ENCODE results near the gene SFTPB.
"Not testable (repeated sequence)": the region's sequence is repeated elsewhere in the genome, so short reads cannot be mapped to it uniquely, and the experiment has no call there.

The SFTPB gene

DNA sequence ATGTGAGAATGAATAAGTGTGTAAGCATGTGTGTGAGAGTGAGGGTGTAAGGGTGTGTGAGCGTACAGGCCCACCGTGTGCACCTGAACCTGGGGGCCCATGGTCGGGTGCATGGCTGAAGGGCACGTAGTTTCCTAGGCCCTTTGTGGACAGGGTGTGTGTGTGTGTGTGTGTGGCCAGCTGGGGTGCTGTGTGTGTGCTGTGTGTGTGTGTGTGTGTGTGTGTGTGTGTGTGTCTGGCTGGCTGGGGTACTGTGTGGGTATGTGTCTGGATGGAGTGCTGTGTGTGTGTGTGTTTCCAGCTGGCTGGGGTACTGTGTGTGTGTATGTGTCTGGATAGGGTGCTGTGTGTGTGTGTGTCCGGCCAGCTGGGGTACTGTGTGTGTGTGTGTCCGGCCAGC, 2.0 kb downstream of the SFTPB start:
- H3K36me3 ChIP-seq (ENCODE audit: insufficient read depth, low read length): no peaks in the 10 kb centered on the region
- no peaks in the 10 kb centered on the region for H3K9me3 ChIP-seq (ENCODE audit: low read length)
- H3K4me3 ChIP-seq (ENCODE audit: low read length): no peak overlapping the region
- H3K27me3 ChIP-seq (ENCODE audit: insufficient read depth, low read length): no peaks in the 10 kb centered on the region
- no peak overlapping the region for H2AFZ ChIP-seq (ENCODE audit: low read depth, low read length)
- no peaks in the 10 kb centered on the region for H3K4me1 ChIP-seq (ENCODE audit: insufficient read depth, low read length)

DNA sequence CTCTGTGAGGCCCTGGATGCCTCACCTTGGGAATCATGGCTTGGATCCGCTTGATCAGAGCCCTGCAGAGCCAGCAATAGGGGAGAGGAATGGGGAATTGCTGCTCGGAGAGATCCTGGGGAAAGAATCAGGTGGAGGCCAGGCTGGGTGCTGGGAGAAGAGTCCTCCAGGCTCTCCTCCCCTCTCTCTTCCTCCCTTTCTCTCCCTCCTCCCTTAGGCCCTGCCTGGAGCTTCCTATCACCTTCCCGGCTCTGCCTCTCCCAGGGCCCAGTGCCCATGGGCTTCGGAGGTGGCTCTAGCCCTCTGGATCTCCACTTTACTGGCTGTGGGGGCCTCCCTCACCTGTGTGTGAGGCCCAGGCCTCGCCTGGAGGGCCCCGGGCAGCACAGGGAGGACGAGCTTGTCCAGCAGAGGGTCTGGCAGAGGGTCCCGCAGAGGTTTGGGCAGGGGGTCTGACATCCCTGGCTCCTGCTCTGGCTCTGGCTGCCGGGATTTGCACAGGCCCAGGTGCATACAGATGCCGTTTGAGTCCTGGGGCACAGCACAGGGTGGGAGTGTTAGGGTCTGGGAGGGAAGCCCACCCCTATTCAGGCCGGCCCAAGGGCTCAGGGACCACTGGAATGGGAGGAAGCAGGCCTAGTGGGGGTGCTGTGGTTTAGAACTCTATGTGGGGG, 2.6 kb downstream of the SFTPB start:
- Histone ChIP-seq H3K36me3 (ENCODE audit: insufficient read depth, low read length) (no peaks in the 10 kb centered on the region), H3K4me1 (ENCODE audit: insufficient read depth, low read length) (no peaks in the 10 kb centered on the region), H3K9me3 (ENCODE audit: low read length) (no peaks in the 10 kb centered on the region), H3K4me3 (ENCODE audit: low read length) (no peak overlapping the region), H3K27me3 (ENCODE audit: insufficient read depth, low read length) (no peaks in the 10 kb centered on the region), H2AFZ (ENCODE audit: low read depth, low read length) (no peak overlapping the region)

DNA sequence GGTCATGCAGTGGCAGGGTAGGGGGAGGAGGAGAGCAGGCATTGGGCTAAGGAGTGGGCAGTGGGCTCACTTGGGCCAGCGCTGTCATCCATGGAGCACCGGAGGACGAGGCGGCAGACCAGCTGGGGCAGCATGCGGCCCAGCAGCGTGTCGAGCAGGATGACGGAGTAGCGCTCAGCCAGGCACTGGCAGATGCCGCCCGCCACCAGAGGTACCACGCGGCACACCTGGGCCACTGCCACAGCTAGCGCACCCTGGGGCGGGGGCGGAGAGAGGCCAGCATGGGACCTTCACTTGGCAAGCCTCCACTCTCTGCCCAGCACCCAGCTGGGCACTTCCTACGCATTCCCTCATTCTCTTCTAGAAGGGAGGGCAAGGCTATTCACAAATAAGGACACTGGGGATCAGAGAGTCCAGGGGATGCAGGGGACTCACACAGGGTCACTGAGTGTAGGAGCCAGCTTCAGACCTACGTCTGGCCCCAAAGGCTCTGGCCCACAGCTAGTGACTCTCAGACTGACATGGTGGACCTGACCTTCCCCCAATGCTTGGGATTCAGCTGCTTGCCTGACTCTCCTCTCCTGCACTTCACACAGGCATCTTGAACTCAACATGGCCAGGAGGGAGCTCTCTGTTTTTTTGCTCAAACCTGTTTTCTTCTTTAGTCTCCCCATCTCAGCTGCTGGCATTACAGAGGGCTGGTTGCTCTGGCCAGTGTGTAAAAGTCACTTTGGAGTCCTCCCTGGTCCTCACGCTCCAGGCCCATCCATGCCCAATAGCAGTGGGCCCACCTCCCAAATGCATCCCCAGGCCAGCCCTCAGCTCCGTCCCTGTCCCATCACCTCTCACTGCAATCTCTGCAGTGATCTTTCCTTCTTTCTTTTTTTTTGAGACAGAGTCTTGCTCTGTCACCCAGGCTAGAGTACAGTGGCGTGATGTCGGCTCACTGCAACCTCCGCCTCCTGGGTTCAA, 4.1 kb downstream of the SFTPB start:
- no peak overlapping the region for H2AFZ ChIP-seq (ENCODE audit: low read depth, low read length)
- no peaks in the 10 kb centered on the region for H3K36me3 ChIP-seq (ENCODE audit: insufficient read depth, low read length)
- H3K4me1 ChIP-seq (ENCODE audit: insufficient read depth, low read length): no peaks in the 10 kb centered on the region
- no peaks in the 10 kb centered on the region for H3K9me3 ChIP-seq (ENCODE audit: low read length)
- no peaks in the 10 kb centered on the region for H3K27me3 ChIP-seq (ENCODE audit: insufficient read depth, low read length)
- no peak overlapping the region for H3K4me3 ChIP-seq (ENCODE audit: low read length)

DNA sequence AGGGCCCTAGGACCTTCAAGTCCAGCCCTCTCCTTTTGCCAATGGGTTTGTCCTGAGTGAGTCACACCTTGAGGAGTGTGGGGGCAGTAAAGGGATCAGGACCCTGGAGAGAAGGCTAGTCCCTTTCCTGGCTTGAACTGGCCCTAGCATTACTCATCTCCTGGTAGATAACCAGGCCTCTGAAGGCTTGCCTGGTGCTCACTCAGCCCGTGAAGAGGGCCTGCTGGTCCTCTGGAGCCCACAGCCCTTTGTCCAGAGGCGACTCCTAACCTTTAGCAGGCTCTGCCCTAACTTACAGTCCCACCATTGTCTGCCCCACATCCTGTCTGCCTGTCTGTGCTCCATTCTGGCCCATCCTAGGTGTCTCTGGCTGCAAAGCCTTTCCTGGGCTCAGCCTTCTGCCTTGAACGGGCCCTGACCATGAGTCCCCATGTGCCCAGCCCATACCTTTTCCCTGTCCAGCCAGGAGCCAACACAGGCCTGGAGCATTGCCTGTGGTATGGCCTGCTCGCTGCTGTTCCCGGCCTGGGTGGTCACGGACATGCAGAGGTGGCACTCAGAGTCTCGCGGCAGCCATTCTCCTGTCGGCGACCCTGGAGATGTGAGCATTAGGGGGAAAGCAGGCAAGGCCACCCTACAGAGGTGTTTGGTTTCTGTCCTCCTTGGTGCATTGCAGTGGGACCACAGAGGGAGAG, 5.0 kb downstream of the SFTPB start:
- H3K27me3 ChIP-seq (ENCODE audit: insufficient read depth, low read length): no peaks in the 10 kb centered on the region
- no peak overlapping the region for H2AFZ ChIP-seq (ENCODE audit: low read depth, low read length)
- H3K4me3 ChIP-seq (ENCODE audit: low read length): no peak overlapping the region
- no peaks in the 10 kb centered on the region for H3K9me3 ChIP-seq (ENCODE audit: low read length)
- H3K4me1 ChIP-seq (ENCODE audit: insufficient read depth, low read length): no peaks in the 10 kb centered on the region
- peaks cover 4% of the 10 kb centered on the region for H3K36me3 ChIP-seq (ENCODE audit: insufficient read depth, low read length)

DNA sequence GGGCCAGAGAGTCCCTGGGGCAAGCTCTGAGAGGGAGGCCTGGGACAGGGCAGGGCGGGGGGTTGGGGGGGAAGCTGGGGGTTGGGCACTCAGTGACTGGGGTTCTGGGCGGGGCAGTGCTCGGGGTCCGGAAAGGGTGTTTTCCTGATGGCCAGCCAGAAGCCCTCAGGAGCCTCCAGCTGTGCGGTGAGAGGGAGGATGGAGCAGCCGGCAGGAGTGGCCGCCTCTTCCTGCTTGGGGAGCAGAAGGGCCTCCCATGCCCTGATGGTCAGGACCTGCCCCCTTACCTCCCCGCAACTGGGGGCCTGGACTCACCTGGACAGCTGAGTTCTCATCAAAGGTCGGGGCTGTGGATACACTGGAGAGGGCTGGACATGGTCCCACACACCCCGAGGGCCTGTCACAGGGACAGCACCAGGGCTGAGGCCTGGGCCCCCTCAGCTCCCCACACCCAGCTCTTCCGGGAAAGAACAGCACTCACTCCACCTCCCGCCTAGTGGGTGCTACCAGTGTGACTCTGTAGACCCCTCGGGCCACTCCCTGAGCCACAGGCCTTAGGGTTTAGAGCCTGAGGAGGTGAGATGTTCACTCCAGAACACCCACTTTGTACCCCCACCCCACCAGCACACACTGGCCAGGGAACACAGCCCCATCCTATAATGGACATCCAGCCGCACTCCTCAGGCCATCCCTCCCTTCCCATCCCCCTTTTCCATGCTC, 6.7 kb downstream of the SFTPB start:
- no peaks in the 10 kb centered on the region for H3K27me3 ChIP-seq (ENCODE audit: insufficient read depth, low read length)
- no peak overlapping the region for H3K4me3 ChIP-seq (ENCODE audit: low read length)
- H2AFZ ChIP-seq (ENCODE audit: low read depth, low read length): no peak overlapping the region
- H3K36me3 ChIP-seq (ENCODE audit: insufficient read depth, low read length): peaks cover 6% of the 10 kb centered on the region
- no peaks in the 10 kb centered on the region for H3K9me3 ChIP-seq (ENCODE audit: low read length)
- H3K4me1 ChIP-seq (ENCODE audit: insufficient read depth, low read length): no peaks in the 10 kb centered on the region

DNA sequence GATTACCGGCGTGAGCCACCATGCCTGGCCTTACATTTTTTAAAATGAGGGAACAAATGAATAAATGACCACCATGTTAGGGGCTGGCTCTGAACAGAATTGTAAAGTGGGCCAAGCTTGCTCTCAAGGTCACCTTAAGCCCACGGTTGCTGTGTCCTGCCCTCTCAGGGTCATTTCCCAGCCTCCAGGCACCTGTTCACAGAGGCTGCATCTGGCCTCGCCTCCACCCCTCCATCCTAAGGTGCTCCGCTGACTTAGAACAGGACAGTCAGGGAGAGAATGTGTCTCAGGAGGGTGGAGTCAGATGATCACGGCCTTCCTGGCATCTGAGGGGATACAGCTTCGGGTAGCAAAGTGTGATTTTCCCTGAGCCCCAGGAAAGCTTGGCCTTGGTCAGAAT, 7.3 kb downstream of the SFTPB start:
- H3K27me3 ChIP-seq (ENCODE audit: insufficient read depth, low read length): no peaks in the 10 kb centered on the region
- no peaks in the 10 kb centered on the region for H3K9me3 ChIP-seq (ENCODE audit: low read length)
- no peak overlapping the region for H3K4me3 ChIP-seq (ENCODE audit: low read length)

DNA sequence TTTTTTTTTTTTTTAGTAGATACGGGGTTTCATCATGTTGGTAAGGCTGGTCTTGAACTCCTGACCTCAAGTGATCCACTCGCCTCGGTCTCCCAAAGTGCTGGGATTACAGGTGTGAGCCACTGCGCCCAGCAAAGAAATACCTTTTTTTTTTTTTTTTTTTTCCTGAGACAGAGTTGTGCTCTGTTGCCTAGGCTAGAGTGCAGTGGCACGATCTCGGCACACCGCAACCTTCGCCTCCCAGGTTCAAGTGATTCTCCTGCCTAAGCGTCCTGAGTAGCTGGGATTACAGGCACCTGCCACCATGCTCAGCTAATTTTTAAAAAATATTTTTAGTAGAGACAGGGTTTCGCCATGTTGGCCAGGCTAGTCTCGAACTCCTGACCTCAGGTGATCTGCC, 7.7 kb downstream of the SFTPB start:
- not testable (repeated sequence) for H3K4me1 ChIP-seq (ENCODE audit: insufficient read depth, low read length); H3K36me3 ChIP-seq (ENCODE audit: insufficient read depth, low read length); H3K9me3 ChIP-seq (ENCODE audit: low read length); H3K27me3 ChIP-seq (ENCODE audit: insufficient read depth, low read length); H2AFZ ChIP-seq (ENCODE audit: low read depth, low read length); H3K4me3 ChIP-seq (ENCODE audit: low read length)

More for the DNA sequence above, 7.3 kb downstream of the SFTPB start:
- peaks cover 9% of the 10 kb centered on the region for H3K36me3 ChIP-seq (ENCODE audit: insufficient read depth, low read length)
- H3K4me1 ChIP-seq (ENCODE audit: insufficient read depth, low read length): no peaks in the 10 kb centered on the region
- no peak overlapping the region for H2AFZ ChIP-seq (ENCODE audit: low read depth, low read length)

DNA sequence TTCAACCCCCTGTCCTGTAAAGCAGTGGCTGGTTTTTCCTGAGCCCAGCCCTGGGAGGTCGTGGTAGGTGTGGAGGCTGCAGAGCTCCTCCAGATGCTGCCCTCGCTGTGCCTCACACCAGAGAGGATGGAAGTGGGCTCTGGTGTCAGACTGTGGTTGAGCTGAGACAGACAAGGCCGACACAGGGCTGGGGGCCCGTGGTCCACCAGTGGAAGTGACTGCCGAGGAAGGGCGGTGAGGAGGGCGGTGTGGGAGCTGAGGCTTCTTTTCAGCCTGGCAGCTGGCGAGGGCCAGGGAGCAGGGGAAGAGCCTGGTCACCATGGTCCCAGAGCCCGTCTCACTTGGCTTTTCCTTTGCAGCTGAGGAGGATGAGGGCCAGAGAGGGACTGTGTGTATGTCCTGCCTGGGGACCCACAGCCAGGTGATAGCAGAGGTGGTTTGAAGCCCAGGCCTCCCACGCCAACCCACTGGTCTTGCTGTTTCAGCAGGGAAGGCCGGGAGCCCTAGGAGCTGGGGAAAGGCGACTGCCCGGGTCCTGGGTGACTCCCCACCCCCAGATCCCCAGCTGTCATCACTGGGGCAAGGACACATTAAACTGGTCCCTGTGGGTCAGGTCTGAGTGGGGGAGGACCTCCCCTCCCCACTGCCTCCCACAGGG, 8.5 kb downstream of the SFTPB start:
- no peaks in the 10 kb centered on the region for H3K9me3 ChIP-seq (ENCODE audit: low read length)
- peaks cover 9% of the 10 kb centered on the region for H3K36me3 ChIP-seq (ENCODE audit: insufficient read depth, low read length)
- H3K4me3 ChIP-seq (ENCODE audit: low read length): no peak overlapping the region
- no peaks in the 10 kb centered on the region for H3K27me3 ChIP-seq (ENCODE audit: insufficient read depth, low read length)
- H3K4me1 ChIP-seq (ENCODE audit: insufficient read depth, low read length): no peaks in the 10 kb centered on the region
- H2AFZ ChIP-seq (ENCODE audit: low read depth, low read length): no peak overlapping the region

DNA sequence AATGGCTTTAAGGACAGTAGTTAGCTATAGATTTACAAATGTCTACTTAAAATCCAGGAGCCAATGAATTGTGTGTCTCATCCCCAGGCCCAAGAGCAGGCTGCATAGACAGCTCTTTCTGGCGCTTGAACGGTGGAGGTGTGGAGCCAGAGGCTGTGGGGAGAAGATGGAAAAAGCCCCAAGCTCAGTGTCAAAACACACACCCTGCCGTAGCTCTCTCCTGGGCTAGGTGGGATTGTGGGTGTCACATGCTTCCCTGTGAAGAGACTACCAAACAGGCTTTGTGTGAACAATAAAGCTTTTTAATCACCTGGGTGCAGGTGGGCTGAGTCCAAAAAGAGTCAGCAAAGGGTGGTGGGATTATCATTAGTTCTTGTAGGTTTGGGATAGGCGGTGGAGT, 10.6 kb downstream of the SFTPB start:
- peaks cover 23% of the 10 kb centered on the region for H3K36me3 ChIP-seq (ENCODE audit: insufficient read depth, low read length)

DNA sequence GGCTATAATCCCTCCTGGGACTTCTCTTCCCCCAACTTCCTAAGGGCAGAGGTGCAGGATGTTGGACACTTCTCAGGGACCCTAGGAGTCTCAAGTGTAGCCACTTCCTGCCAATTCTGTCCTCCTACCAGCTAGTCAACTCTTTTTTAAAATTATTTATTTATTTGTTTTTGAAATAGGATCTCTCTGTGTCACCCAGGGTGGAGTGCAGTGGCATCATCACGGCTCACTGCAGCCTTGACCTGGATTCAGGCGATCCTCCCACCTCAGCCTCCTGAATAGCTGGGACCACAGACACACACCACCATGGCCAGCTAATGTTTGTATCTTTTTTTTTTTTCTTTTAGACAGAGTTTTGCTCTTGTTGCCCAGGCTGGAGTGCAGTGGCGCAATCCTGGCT, 11.5 kb downstream of the SFTPB start:
- no peak overlapping the region for H2AFZ ChIP-seq (ENCODE audit: low read depth, low read length)
- H3K9me3 ChIP-seq (ENCODE audit: low read length): no peaks in the 10 kb centered on the region

More for the DNA sequence above, 10.6 kb downstream of the SFTPB start:
- not testable (repeated sequence) for H3K27me3 ChIP-seq (ENCODE audit: insufficient read depth, low read length); H2AFZ ChIP-seq (ENCODE audit: low read depth, low read length); H3K4me3 ChIP-seq (ENCODE audit: low read length); H3K9me3 ChIP-seq (ENCODE audit: low read length); H3K4me1 ChIP-seq (ENCODE audit: insufficient read depth, low read length)

DNA sequence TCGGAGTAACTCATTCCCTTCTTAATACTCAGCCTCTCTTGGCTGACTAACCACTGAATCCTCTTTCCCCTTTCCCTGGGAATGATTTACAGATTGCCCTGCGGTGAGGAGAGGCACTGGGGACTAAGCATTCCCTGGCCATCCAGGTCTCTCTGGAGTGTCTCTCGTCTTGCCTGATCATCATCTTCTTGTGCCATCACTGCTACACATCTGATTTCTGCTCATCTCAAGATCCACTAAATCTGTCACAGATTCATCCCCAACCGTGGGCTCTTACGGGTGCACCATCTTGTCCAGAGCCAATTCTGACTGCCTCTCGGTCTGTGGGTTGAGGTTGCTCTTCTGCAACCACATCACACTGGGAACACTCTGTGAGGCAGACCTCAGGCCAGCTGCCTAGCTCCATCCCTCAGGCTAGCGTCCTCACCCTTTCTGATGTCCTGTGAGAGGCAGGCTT, 12.0 kb downstream of the SFTPB start:
- Histone ChIP-seq H2AFZ (ENCODE audit: low read depth, low read length) (no peak overlapping the region), H3K9me3 (ENCODE audit: low read length) (no peaks in the 10 kb centered on the region), H3K27me3 (ENCODE audit: insufficient read depth, low read length) (no peaks in the 10 kb centered on the region), H3K36me3 (ENCODE audit: insufficient read depth, low read length) (peaks cover 34% of the 10 kb centered on the region), H3K4me3 (ENCODE audit: low read length) (no peak overlapping the region), H3K4me1 (ENCODE audit: insufficient read depth, low read length) (no peaks in the 10 kb centered on the region)

More for the DNA sequence above, 11.5 kb downstream of the SFTPB start:
- H3K4me3 ChIP-seq (ENCODE audit: low read length): no peak overlapping the region
- H3K36me3 ChIP-seq (ENCODE audit: insufficient read depth, low read length): peaks cover 30% of the 10 kb centered on the region
- H3K27me3 ChIP-seq (ENCODE audit: insufficient read depth, low read length): no peaks in the 10 kb centered on the region
- H3K4me1 ChIP-seq (ENCODE audit: insufficient read depth, low read length): no peaks in the 10 kb centered on the region

DNA sequence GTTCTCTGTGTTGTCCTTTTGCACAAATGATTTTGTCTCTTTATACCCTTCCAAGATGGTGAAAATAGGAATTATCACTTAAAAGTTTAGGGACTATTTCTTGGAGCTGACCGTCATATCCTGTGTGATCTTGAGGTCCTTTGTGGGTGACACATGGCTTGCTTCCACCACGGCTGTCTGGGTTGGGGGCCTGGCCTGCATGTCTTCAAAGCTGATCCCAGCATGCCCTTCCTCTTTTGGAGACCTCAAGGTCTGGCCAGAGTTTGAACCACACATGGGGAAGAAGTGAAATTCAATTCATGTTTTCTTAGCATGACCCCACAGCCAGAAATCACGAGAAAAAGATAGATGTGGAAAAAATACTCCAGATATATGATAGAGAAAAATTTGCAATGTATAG, 14.0 kb downstream of the SFTPB start:
- H3K36me3 ChIP-seq (ENCODE audit: insufficient read depth, low read length): peaks cover 51% of the 10 kb centered on the region
- no peaks in the 10 kb centered on the region for H3K4me1 ChIP-seq (ENCODE audit: insufficient read depth, low read length)
- H3K27me3 ChIP-seq (ENCODE audit: insufficient read depth, low read length): no peaks in the 10 kb centered on the region
- H3K9me3 ChIP-seq (ENCODE audit: low read length): no peaks in the 10 kb centered on the region
- H2AFZ ChIP-seq (ENCODE audit: low read depth, low read length): no peak overlapping the region
- no peak overlapping the region for H3K4me3 ChIP-seq (ENCODE audit: low read length)

All from neuron (in vitro differentiated cells).